HepG2 (cell line): ENCODE data around the gene EML2.

Source experiments
- CAMTA2 ChIP-seq: sonication (generic); formaldehyde crosslinking; IDR thresholded peaks from 2 replicates; pipeline ENCODE4 v1.4.0; 2020; ENCODE audit warnings: mild to moderate bottlenecking, missing genetic modification reagents, borderline replicate concordance
- KDM5A ChIP-seq: fragments of 200-600 bp; sonication (generic); IDR thresholded peaks from 2 replicates; pipeline ENCODE4 v1.7.0; 2018; ENCODE audit warnings: antibody characterized with exemption, mild to moderate bottlenecking, low read length, borderline replicate concordance
- MYC ChIP-seq: sonication (generic); formaldehyde crosslinking; IDR thresholded peaks from 2 replicates; pipeline ENCODE4 v1.9.0; 2021; ENCODE audit warnings: missing genetic modification reagents, borderline replicate concordance
- RAD51 ChIP-seq: fragments of 450-650 bp; IDR thresholded peaks from 2 replicates; pipeline ENCODE4 v1.6.1; 2016; ENCODE audit warnings: borderline replicate concordance
- TP53 ChIP-seq: sonication (generic); formaldehyde crosslinking; conservative IDR thresholded peaks from 2 replicates; pipeline ENCODE4 v1.4.0; 2020; ENCODE audit warnings: missing genetic modification reagents
- ZMAT3 ChIP-seq: sonication (generic); formaldehyde crosslinking; conservative IDR thresholded peaks from 2 replicates; pipeline ENCODE4 v1.7.0; 2021; ENCODE audit warnings: missing genetic modification reagents
- ZNF3 ChIP-seq: IDR thresholded peaks from 2 replicates; pipeline ENCODE4 v1.7.0; 2017; ENCODE audit warnings: inconsistent platforms
- ZNF780A ChIP-seq: sonication (generic); formaldehyde crosslinking; IDR thresholded peaks from 2 replicates; pipeline ENCODE4 v1.8.0; 2022; ENCODE audit warnings: mild to moderate bottlenecking, missing genetic modification reagents, moderate library complexity
- TF ChIP-seq, protein P1 (sequence below): sonication (generic); formaldehyde crosslinking; IDR thresholded peaks from 2 replicates; pipeline ENCODE4 v1.4.0; 2020; ENCODE audit warnings: missing genetic modification reagents
- TF ChIP-seq, protein P2 (sequence below): sonication (generic); formaldehyde crosslinking; IDR thresholded peaks from 2 replicates; pipeline ENCODE4 v1.5.0; 2020; ENCODE audit warnings: mild to moderate bottlenecking, missing genetic modification reagents, moderate library complexity
- TF ChIP-seq, protein P3 (sequence below): sonication (generic); formaldehyde crosslinking; IDR thresholded peaks from 2 replicates; pipeline ENCODE4 v1.5.0; 2020; ENCODE audit warnings: missing genetic modification reagents, mild to moderate bottlenecking, borderline replicate concordance
- TF ChIP-seq, protein P4 (sequence below): sonication (generic); formaldehyde crosslinking; conservative IDR thresholded peaks from 2 replicates; pipeline ENCODE4 v1.8.0; 2022; ENCODE audit warnings: mild to moderate bottlenecking, moderate library complexity, missing genetic modification reagents
- TF ChIP-seq, protein P5 (sequence below): sonication (generic); formaldehyde crosslinking; conservative IDR thresholded peaks from 2 replicates; pipeline ENCODE4 v1.8.1; 2023; ENCODE audit warnings: missing genetic modification reagents
- TF ChIP-seq, protein P6 (sequence below): IDR thresholded peaks from 2 replicates; pipeline ENCODE4 v1.6.1; 2016; ENCODE audit warnings: low read depth

DNA sequence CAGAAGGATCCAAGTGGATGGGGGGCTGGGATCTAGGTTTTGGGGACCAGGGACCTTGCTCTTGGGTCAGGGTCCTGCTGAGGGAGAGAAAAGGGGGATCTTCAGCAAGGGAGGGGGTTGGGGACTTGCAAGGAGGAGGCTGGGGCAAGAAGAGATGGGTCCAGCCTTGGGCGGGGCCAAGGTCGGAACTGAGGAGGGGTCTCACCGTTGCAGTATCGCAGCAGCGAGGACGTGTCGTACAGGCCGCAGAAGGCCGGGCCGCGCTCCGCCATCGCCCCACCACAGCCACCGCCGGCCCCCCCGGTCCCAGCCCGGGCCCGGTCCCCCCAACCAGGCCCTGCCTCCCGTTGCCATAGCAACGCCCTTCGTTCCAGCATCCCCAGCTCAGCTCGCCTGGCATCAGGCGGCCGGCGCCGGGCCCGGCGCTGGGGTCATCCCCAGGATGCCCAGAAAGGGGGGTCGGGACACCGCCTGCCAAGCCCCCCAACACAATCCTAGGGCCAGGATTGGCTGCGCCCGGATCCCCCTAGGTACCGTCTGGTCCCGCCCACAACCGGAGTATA, 6.0 kb upstream of the EML2 start:
- TF ChIP-seq, protein P1, sequence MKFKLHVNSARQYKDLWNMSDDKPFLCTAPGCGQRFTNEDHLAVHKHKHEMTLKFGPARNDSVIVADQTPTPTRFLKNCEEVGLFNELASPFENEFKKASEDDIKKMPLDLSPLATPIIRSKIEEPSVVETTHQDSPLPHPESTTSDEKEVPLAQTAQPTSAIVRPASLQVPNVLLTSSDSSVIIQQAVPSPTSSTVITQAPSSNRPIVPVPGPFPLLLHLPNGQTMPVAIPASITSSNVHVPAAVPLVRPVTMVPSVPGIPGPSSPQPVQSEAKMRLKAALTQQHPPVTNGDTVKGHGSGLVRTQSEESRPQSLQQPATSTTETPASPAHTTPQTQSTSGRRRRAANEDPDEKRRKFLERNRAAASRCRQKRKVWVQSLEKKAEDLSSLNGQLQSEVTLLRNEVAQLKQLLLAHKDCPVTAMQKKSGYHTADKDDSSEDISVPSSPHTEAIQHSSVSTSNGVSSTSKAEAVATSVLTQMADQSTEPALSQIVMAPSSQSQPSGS (CRISPR knock-in tag) = no peak
- TF ChIP-seq, protein P2, sequence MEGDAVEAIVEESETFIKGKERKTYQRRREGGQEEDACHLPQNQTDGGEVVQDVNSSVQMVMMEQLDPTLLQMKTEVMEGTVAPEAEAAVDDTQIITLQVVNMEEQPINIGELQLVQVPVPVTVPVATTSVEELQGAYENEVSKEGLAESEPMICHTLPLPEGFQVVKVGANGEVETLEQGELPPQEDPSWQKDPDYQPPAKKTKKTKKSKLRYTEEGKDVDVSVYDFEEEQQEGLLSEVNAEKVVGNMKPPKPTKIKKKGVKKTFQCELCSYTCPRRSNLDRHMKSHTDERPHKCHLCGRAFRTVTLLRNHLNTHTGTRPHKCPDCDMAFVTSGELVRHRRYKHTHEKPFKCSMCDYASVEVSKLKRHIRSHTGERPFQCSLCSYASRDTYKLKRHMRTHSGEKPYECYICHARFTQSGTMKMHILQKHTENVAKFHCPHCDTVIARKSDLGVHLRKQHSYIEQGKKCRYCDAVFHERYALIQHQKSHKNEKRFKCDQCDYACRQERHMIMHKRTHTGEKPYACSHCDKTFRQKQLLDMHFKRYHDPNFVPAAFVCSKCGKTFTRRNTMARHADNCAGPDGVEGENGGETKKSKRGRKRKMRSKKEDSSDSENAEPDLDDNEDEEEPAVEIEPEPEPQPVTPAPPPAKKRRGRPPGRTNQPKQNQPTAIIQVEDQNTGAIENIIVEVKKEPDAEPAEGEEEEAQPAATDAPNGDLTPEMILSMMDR (CRISPR knock-in tag) = no peak
- TF ChIP-seq, protein P3, sequence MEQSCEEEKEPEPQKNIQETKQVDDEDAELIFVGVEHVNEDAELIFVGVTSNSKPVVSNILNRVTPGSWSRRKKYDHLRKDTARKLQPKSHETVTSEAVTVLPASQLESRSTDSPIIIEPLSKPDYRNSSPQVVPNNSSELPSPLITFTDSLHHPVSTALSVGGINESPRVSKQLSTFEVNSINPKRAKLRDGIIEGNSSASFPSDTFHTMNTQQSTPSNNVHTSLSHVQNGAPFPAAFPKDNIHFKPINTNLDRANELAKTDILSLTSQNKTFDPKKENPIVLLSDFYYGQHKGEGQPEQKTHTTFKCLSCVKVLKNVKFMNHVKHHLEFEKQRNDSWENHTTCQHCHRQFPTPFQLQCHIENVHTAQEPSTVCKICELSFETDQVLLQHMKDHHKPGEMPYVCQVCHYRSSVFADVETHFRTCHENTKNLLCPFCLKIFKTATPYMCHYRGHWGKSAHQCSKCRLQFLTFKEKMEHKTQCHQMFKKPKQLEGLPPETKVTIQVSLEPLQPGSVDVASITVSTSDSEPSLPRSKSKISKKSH = no peak
- TF ChIP-seq TP53 = no peak
- TF ChIP-seq KDM5A = no peak
- no peak for TF ChIP-seq ZNF3
- TF ChIP-seq CAMTA2 (CRISPR knock-in tag) = no peak
- TF ChIP-seq, protein P4, sequence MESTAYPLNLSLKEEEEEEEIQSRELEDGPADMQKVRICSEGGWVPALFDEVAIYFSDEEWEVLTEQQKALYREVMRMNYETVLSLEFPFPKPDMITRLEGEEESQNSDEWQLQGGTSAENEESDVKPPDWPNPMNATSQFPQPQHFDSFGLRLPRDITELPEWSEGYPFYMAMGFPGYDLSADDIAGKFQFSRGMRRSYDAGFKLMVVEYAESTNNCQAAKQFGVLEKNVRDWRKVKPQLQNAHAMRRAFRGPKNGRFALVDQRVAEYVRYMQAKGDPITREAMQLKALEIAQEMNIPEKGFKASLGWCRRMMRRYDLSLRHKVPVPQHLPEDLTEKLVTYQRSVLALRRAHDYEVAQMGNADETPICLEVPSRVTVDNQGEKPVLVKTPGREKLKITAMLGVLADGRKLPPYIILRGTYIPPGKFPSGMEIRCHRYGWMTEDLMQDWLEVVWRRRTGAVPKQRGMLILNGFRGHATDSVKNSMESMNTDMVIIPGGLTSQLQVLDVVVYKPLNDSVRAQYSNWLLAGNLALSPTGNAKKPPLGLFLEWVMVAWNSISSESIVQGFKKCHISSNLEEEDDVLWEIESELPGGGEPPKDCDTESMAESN (CRISPR knock-in tag) = no peak
- no peak for TF ChIP-seq RAD51
- TF ChIP-seq ZNF780A (CRISPR knock-in tag) = no peak
- TF ChIP-seq ZMAT3 (CRISPR knock-in tag) = no peak
- no peak for TF ChIP-seq MYC (CRISPR knock-in tag)
- TF ChIP-seq, protein P5, sequence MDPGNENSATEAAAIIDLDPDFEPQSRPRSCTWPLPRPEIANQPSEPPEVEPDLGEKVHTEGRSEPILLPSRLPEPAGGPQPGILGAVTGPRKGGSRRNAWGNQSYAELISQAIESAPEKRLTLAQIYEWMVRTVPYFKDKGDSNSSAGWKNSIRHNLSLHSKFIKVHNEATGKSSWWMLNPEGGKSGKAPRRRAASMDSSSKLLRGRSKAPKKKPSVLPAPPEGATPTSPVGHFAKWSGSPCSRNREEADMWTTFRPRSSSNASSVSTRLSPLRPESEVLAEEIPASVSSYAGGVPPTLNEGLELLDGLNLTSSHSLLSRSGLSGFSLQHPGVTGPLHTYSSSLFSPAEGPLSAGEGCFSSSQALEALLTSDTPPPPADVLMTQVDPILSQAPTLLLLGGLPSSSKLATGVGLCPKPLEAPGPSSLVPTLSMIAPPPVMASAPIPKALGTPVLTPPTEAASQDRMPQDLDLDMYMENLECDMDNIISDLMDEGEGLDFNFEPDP (CRISPR knock-in tag) = no peak
- TF ChIP-seq, protein P6, sequence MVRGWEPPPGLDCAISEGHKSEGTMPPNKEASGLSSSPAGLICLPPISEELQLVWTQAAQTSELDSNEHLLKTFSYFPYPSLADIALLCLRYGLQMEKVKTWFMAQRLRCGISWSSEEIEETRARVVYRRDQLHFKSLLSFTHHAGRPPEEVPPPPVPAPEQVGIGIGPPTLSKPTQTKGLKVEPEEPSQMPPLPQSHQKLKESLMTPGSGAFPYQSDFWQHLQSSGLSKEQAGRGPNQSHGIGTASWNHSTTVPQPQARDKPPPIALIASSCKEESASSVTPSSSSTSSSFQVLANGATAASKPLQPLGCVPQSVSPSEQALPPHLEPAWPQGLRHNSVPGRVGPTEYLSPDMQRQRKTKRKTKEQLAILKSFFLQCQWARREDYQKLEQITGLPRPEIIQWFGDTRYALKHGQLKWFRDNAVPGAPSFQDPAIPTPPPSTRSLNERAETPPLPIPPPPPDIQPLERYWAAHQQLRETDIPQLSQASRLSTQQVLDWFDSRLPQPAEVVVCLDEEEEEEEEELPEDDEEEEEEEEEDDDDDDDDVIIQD (CRISPR knock-in tag) = no peak
